ENCODE data around the gene GPD2.

DNA sequence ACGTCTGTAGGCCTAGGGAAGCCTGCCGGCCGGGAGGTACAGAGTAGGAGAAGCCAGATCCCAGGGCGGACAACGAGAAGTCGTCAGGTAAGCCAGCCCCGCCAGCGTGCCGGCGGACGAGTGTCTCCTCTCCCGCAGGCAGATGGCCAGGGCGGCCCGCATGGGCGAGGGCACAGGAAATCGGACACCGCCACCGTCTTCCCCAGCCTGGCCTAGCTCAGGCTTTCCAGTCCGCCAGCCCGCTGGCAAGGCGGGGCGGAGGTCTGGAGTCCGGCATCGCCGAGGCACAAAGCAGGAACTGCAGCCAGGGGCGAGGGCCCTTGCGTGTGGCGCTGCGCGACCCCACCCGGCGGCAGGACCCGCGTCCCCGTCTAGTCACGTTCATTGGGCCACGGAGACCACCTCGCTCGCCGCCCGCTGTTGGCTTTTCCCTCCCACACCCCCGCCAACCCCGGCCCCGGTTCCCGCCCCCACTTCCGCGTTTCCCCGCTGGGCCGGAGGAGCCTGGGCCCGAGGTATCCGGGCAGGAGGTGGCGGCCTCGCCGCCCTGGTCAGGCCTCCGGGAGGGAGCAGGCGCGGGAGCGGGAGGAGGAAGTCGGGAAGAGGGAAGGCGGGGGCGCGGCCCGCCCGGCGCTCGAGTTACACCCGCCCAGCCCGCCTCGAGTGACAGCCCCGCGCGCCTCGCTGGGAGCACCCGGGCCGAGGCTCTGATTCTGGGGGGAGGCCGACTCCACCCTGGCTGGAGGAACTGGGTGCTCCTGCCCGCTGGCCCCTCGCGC, at the start of gene GPD2:
- peak in 1 of 3 experiments; percentile 6 for TF ChIP-seq CTCF (IDR thresholded peaks at IDR 0.05)
- peak; percentile 82 for TF ChIP-seq POLR2A (IDR thresholded peaks at IDR 0.05; ENCODE audit: low read depth)
